GM18502 (cell line): ENCODE results near the gene ADCY10.
"Not testable (repeated sequence)": the region's sequence is repeated elsewhere in the genome, so short reads cannot be mapped to it uniquely, and the experiment has no call there.

ENCODE experiments used
- ATAC-seq: cut with Tn5 transposase; IDR thresholded peaks from one replicate; pipeline ENCODE4 v1.9.1; 2021; ENCODE audit warnings: mild to moderate bottlenecking; ENCODE audit not compliant: unreplicated experiment, poor library complexity

Gene ADCY10

GRCh38 chr1:167928919-167929318 lies 15.0 kb upstream of the ADCY10 start:
- not testable (repeated sequence) for ATAC-seq

- ATAC-seq, result no peak
Observed at GRCh38 chr1:167928457-167928852, 14.5 kb upstream of the ADCY10 start.

GRCh38 chr1:167927046-167927754 lies 13.3 kb upstream of the ADCY10 start:
- ATAC-seq, result peak; percentile 54

GRCh38 chr1:167926486-167926997 lies 12.6 kb upstream of the ADCY10 start:
- no peak for ATAC-seq

GRCh38 chr1:167924543-167925231 lies 10.8 kb upstream of the ADCY10 start:
- no peak for ATAC-seq

- ATAC-seq, result no peak
Observed at GRCh38 chr1:167924102-167924501, 10.2 kb upstream of the ADCY10 start.

- ATAC-seq, result no peak
Observed at GRCh38 chr1:167923324-167924056, 9.6 kb upstream of the ADCY10 start.

- ATAC-seq, result no peak
Observed at GRCh38 chr1:167922611-167923074, 8.7 kb upstream of the ADCY10 start.

GRCh38 chr1:167922023-167922422 lies 8.1 kb upstream of the ADCY10 start:
- ATAC-seq, result peak; percentile 63

- ATAC-seq, result no peak
Observed at GRCh38 chr1:167916766-167917511, 3.0 kb upstream of the ADCY10 start.

- ATAC-seq, result no peak
Observed at GRCh38 chr1:167915569-167915968, 1.6 kb upstream of the ADCY10 start.

GRCh38 chr1:167912294-167912693 lies 1.6 kb downstream of the ADCY10 start:
- ATAC-seq, result no peak

- ATAC-seq, result no peak
Observed at GRCh38 chr1:167911413-167911812, 2.5 kb downstream of the ADCY10 start.

GRCh38 chr1:167910530-167910929 lies 3.4 kb downstream of the ADCY10 start:
- no peak for ATAC-seq

GRCh38 chr1:167909691-167910180 lies 4.2 kb downstream of the ADCY10 start:
- ATAC-seq, result no peak

GRCh38 chr1:167905671-167906070 lies 8.3 kb downstream of the ADCY10 start:
- ATAC-seq, result no peak

- no peak for ATAC-seq
Observed at GRCh38 chr1:167905182-167905581, 8.8 kb downstream of the ADCY10 start.

- no peak for ATAC-seq
Observed at GRCh38 chr1:167904652-167905130, 9.2 kb downstream of the ADCY10 start.

- no peak for ATAC-seq
Observed at GRCh38 chr1:167900907-167901306, 13.0 kb downstream of the ADCY10 start.

GRCh38 chr1:167899253-167899681 lies 14.7 kb downstream of the ADCY10 start:
- peak; percentile 78 for ATAC-seq
